Loucy (cell line): Measurements from ENCODE around the gene FCHSD2.
"Not testable (repeated sequence)": the region's sequence is repeated elsewhere in the genome, so short reads cannot be mapped to it uniquely, and the experiment has no call there.

Source experiments
- H2AFZ ChIP-seq: fragments of 200-600 bp; sonication (generic); 2 replicates; pipeline ENCODE4 v1.6.0; 2016; ENCODE audit warnings: antibody characterized with exemption, mild to moderate bottlenecking, low read length, moderate library complexity
- H3F3A ChIP-seq: fragments of 200-600 bp; 2 replicates; pipeline ENCODE4 v1.6.0; 2016; ENCODE audit warnings: antibody characterized with exemption, low read depth, mild to moderate bottlenecking
- H3K27me3 ChIP-seq: fragments of 200-600 bp; sonication (generic); 2 replicates; pipeline ENCODE4 v1.6.1; 2014; ENCODE audit warnings: low read length, mild to moderate bottlenecking; ENCODE audit not compliant: insufficient read depth, poor library complexity, severe bottlenecking
- H3K36me3 ChIP-seq: fragments of 200-600 bp; sonication (generic); 2 replicates; pipeline ENCODE4 v1.6.1; 2016; ENCODE audit warnings: low read length; ENCODE audit not compliant: insufficient read depth
- H3K4me1 ChIP-seq: fragments of 200-600 bp; sonication (generic); 2 replicates; pipeline ENCODE4 v1.5.1; 2014; ENCODE audit warnings: low read length, mild to moderate bottlenecking; ENCODE audit not compliant: insufficient read depth, poor library complexity, severe bottlenecking
- H3K4me2 ChIP-seq: fragments of 200-600 bp; sonication (generic); 2 replicates; pipeline ENCODE4 v1.6.0; 2014; ENCODE audit warnings: antibody characterized with exemption, low read length, low read depth, mild to moderate bottlenecking; ENCODE audit not compliant: poor library complexity, severe bottlenecking
- H3K4me3 ChIP-seq: fragments of 200-600 bp; sonication (generic); 2 replicates; pipeline ENCODE4 v1.5.1; 2014; ENCODE audit warnings: low read length, mild to moderate bottlenecking, mixed read lengths; ENCODE audit not compliant: poor library complexity, severe bottlenecking
- H3K79me2 ChIP-seq: fragments of 200-600 bp; sonication (generic); 2 replicates; pipeline ENCODE4 v1.6.1; 2014; ENCODE audit warnings: low read length; ENCODE audit not compliant: insufficient read depth
- H3K9ac ChIP-seq: fragments of 200-600 bp; sonication (generic); 2 replicates; pipeline ENCODE4 v1.6.0; 2014; ENCODE audit warnings: mild to moderate bottlenecking, low read depth, low read length, moderate library complexity; ENCODE audit not compliant: poor library complexity, severe bottlenecking
- H3K9me2 ChIP-seq: fragments of 200-600 bp; sonication (generic); replicated peaks from 2 replicates; pipeline ENCODE4 v1.6.1; 2016; ENCODE audit warnings: low read depth, low read length, mixed read lengths
- H3K9me3 ChIP-seq: fragments of 200-600 bp; sonication (generic); 2 replicates; pipeline ENCODE4 v1.6.1; 2014; ENCODE audit warnings: mild to moderate bottlenecking, antibody characterized with exemption, low read length, low read depth; ENCODE audit not compliant: insufficient read depth
- H4K20me1 ChIP-seq: fragments of 200-600 bp; sonication (generic); 2 replicates; pipeline ENCODE4 v1.6.0; 2014; ENCODE audit warnings: antibody characterized with exemption, low read length, mild to moderate bottlenecking; ENCODE audit not compliant: insufficient read depth, poor library complexity, severe bottlenecking
- CTCF ChIP-seq: fragments of 200-600 bp; sonication (generic); conservative IDR thresholded peaks from 2 replicates; pipeline ENCODE4 v1.5.1; 2014; ENCODE audit warnings: mild to moderate bottlenecking, antibody characterized with exemption, low read length
- EZH2phosphoT487 ChIP-seq: fragments of 200-600 bp; IDR thresholded peaks from 2 replicates; pipeline ENCODE4 v1.6.1; 2018; ENCODE audit warnings: antibody characterized with exemption, mild to moderate bottlenecking, moderate library complexity, borderline replicate concordance

Gene FCHSD2

GRCh38 chr11:72812967-72813739 lies 329.0 kb downstream of the FCHSD2 start:
- Histone ChIP-seq H2AFZ (peak overlapping the region; percentile 79; the same call in 1 of the 2 replicates), H3K27me3 (no peaks in the 10 kb centered on the region), H3K79me2 (peaks cover 67% of the 10 kb centered on the region), H3K4me1 (peaks cover 30% of the 10 kb centered on the region), H3F3A (no peaks in the 10 kb centered on the region), H3K9me3 (no peaks in the 10 kb centered on the region), H3K4me2 (peak overlapping the region; percentile 82), H4K20me1 (peaks cover 8% of the 10 kb centered on the region), H3K36me3 (peaks cover 4% of the 10 kb centered on the region; the same call in 1 of the 2 replicates), H3K4me3 (peak overlapping the region; percentile 96), H3K9me2 (no peaks in the 10 kb centered on the region), H3K9ac (peak overlapping the region; percentile 94)
- TF ChIP-seq EZH2phosphoT487 (no peak), CTCF (peak; percentile 77)

- no peaks in the 10 kb centered on the region for H3K9me3 ChIP-seq
- TF ChIP-seq CTCF (no peak), EZH2phosphoT487 (no peak)
- peak overlapping the region; percentile 94 for H3K9ac ChIP-seq
- H3K4me3 ChIP-seq = peak overlapping the region; percentile 96
- no peaks in the 10 kb centered on the region; the same call in 1 of the 2 replicates for H3K36me3 ChIP-seq
- peaks cover 34% of the 10 kb centered on the region for H3K4me1 ChIP-seq
- no peak overlapping the region for H2AFZ ChIP-seq
- H3K27me3 ChIP-seq = no peaks in the 10 kb centered on the region
- H3K4me2 ChIP-seq = peak overlapping the region; percentile 82
- no peaks in the 10 kb centered on the region for H3K9me2 ChIP-seq
- H4K20me1 ChIP-seq = peaks cover 8% of the 10 kb centered on the region
- peaks cover 61% of the 10 kb centered on the region for H3K79me2 ChIP-seq
- H3F3A ChIP-seq = no peaks in the 10 kb centered on the region
Observed at GRCh38 chr11:72812604-72812966, 329.5 kb downstream of the FCHSD2 start.

GRCh38 chr11:72811686-72812085 lies 330.4 kb downstream of the FCHSD2 start:
- not testable (repeated sequence) for H4K20me1 ChIP-seq, H3K9me2 ChIP-seq, H3K36me3 ChIP-seq, H2AFZ ChIP-seq, H3K9me3 ChIP-seq, H3F3A ChIP-seq, H3K27me3 ChIP-seq
- Histone ChIP-seq H3K9ac (peak overlapping the region; percentile 94), H3K4me2 (peak overlapping the region; percentile 82), H3K4me3 (peak overlapping the region; percentile 96), H3K79me2 (peaks cover 52% of the 10 kb centered on the region), H3K4me1 (peaks cover 39% of the 10 kb centered on the region)
